ENCODE data around the gene DPP10. TPM values are rescaled to one million over a fixed set of nuclear protein-coding genes. Genes with fewer than 3 reads are reported as not detected.

DPP10 gene
- total RNA-seq, 1 donor from 2014 or later: 15.1 TPM

DNA sequence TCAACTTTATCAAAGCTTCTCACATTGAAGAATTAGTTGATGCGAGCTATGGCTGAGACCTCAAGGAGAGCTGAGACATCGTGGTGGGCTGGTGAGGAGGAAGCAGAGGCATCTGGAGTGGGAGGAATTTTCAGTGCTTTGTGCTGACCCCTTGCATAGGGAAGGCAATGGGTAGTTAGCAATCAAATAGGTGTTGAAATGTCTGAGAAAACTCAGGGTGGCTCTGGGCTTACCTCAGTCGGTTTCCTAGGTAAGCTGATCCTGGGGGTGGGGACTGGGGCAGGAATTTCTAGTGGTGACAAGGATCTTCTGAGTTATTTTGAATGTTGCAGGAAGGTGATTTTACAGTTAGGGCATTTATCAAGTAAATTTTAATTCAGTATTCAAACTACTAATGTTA, 20.7 kb upstream of the DPP10 start:
- Mint-ChIP-seq H3K9me3 (ENCODE audit: unreplicated experiment) (no peaks in the 10 kb centered on the region), H3K4me1 (ENCODE audit: low read depth, unreplicated experiment) (no peaks in the 10 kb centered on the region), H3K36me3 (ENCODE audit: unreplicated experiment) (no peaks in the 10 kb centered on the region), H3K27me3 (ENCODE audit: unreplicated experiment) (peaks cover 2% of the 10 kb centered on the region), H3K27ac (ENCODE audit: unreplicated experiment) (no peak overlapping the region), H3K4me3 (ENCODE audit: unreplicated experiment) (no peak overlapping the region)
- TF ChIP-seq, protein P1, sequence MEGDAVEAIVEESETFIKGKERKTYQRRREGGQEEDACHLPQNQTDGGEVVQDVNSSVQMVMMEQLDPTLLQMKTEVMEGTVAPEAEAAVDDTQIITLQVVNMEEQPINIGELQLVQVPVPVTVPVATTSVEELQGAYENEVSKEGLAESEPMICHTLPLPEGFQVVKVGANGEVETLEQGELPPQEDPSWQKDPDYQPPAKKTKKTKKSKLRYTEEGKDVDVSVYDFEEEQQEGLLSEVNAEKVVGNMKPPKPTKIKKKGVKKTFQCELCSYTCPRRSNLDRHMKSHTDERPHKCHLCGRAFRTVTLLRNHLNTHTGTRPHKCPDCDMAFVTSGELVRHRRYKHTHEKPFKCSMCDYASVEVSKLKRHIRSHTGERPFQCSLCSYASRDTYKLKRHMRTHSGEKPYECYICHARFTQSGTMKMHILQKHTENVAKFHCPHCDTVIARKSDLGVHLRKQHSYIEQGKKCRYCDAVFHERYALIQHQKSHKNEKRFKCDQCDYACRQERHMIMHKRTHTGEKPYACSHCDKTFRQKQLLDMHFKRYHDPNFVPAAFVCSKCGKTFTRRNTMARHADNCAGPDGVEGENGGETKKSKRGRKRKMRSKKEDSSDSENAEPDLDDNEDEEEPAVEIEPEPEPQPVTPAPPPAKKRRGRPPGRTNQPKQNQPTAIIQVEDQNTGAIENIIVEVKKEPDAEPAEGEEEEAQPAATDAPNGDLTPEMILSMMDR (IDR thresholded peaks at IDR 0.05; ENCODE audit: partially characterized antibody, unreplicated experiment): no peak
- DNase-seq: no peak

DNA sequence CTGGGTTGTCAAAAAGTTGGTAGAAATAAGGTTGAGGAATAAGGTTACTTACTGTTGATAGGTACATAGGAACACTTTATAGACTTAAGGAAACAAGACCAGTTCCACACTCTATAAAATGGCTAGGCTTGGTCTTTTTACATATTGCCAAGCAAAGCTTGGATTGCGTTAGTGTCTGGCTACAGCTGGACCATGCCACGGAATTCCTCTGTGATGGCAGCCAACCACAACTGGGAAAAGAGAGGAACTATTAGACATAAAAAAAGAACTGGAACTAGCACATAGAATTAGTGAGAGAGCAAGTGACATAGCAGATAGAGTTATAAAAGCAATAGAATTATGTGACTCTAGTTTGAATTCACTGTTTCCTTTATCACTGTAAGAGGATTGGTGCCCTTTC, 17.7 kb upstream of the DPP10 start:
- DNase-seq: no peak
- no peaks in the 10 kb centered on the region for H3K36me3 Mint-ChIP-seq (ENCODE audit: unreplicated experiment)
- H3K27ac Mint-ChIP-seq (ENCODE audit: unreplicated experiment): no peak overlapping the region
- H3K4me1 Mint-ChIP-seq (ENCODE audit: low read depth, unreplicated experiment): no peaks in the 10 kb centered on the region
- H3K4me3 Mint-ChIP-seq (ENCODE audit: unreplicated experiment): no peak overlapping the region
- no peaks in the 10 kb centered on the region for H3K9me3 Mint-ChIP-seq (ENCODE audit: unreplicated experiment)
- peaks cover 2% of the 10 kb centered on the region for H3K27me3 Mint-ChIP-seq (ENCODE audit: unreplicated experiment)
- TF ChIP-seq, protein P1 (IDR thresholded peaks at IDR 0.05; ENCODE audit: partially characterized antibody, unreplicated experiment): no peak

DNA sequence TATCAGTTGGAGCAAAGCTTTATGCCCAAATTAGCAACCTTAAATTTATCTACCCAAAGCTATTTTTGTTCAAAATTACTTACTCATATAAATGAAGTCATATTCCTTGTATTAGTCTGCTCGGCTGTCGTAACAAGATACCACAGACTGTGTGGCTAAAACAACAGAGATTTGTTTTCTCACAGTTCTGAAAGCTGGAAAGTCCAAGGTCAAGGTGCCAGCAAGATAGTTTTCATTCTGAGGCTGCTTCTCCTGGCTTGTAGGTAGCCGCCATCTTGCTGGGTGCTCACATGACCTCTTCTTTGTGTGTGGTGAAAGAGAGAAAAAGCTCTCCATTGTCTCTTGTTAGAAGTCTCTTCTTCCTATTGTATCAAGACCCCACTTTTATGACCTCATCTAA, 15.7 kb upstream of the DPP10 start:
- Mint-ChIP-seq H3K27me3 (ENCODE audit: unreplicated experiment) (peaks cover 2% of the 10 kb centered on the region), H3K4me3 (ENCODE audit: unreplicated experiment) (no peak overlapping the region), H3K9me3 (ENCODE audit: unreplicated experiment) (no peaks in the 10 kb centered on the region), H3K27ac (ENCODE audit: unreplicated experiment) (no peak overlapping the region), H3K4me1 (ENCODE audit: low read depth, unreplicated experiment) (no peaks in the 10 kb centered on the region), H3K36me3 (ENCODE audit: unreplicated experiment) (no peaks in the 10 kb centered on the region)
- DNase-seq: no peak
- TF ChIP-seq, protein P1 (IDR thresholded peaks at IDR 0.05; ENCODE audit: partially characterized antibody, unreplicated experiment): no peak

DNA sequence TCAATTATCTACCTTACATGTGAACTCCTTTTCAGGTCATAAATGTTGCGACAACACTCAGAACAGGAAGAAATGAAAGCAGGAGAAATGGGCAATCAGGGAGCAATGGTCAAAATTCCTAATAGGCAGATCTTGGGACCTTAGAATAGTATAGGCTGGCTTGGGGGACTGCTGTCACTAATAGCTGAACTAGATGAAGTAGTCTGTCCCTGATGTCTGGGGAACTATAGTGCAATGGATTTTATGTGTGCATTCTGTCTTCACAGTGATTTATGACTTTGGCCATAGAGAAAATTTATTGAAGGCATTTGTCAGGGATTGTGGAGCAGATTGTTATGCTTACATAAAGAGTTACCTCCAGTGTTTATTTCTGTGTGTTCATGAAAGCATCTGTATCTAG, 6.1 kb upstream of the DPP10 start:
- TF ChIP-seq, protein P1 (IDR thresholded peaks at IDR 0.05; ENCODE audit: partially characterized antibody, unreplicated experiment): no peak
- Mint-ChIP-seq H3K4me1 (ENCODE audit: low read depth, unreplicated experiment) (no peaks in the 10 kb centered on the region), H3K4me3 (ENCODE audit: unreplicated experiment) (no peak overlapping the region), H3K36me3 (ENCODE audit: unreplicated experiment) (no peaks in the 10 kb centered on the region), H3K27me3 (ENCODE audit: unreplicated experiment) (no peaks in the 10 kb centered on the region), H3K27ac (ENCODE audit: unreplicated experiment) (no peak overlapping the region), H3K9me3 (ENCODE audit: unreplicated experiment) (no peaks in the 10 kb centered on the region)
- no peak for DNase-seq

DNA sequence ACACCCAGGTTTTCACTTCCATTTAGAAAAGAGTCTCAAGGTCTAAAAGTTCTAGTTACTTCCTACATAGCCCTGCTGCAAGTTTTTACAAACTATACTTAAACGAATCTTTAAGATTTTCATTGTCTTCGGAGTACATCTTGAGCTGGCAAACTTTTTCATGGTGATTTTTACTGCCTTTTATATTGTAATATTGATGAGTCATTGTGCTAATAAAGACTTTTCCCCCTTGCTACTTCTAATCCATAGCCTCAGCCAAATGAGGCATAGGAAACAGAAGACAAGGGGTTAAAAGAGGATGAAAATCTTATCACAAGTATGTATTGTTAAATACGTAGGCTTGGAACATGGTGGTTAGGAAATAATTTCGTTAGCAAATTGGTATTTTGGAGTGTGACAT, 4.1 kb downstream of the DPP10 start:
- H3K36me3 Mint-ChIP-seq (ENCODE audit: unreplicated experiment): no peaks in the 10 kb centered on the region
- no peak for DNase-seq
- H3K4me3 Mint-ChIP-seq (ENCODE audit: unreplicated experiment): no peak overlapping the region
- H3K27ac Mint-ChIP-seq (ENCODE audit: unreplicated experiment): no peak overlapping the region
- TF ChIP-seq, protein P1 (IDR thresholded peaks at IDR 0.05; ENCODE audit: partially characterized antibody, unreplicated experiment): no peak
- H3K27me3 Mint-ChIP-seq (ENCODE audit: unreplicated experiment): peaks cover 3% of the 10 kb centered on the region
- no peaks in the 10 kb centered on the region for H3K4me1 Mint-ChIP-seq (ENCODE audit: low read depth, unreplicated experiment)
- H3K9me3 Mint-ChIP-seq (ENCODE audit: unreplicated experiment): no peaks in the 10 kb centered on the region
